Astrocyte (in vitro differentiated cells and primary cell): ENCODE data around the gene TSPAN4.

ENCODE experiments used
- CTCF ChIP-seq: IDR thresholded peaks from 2 replicates; pipeline ENCODE4 v1.5.1; 2011; ENCODE audit warnings: low read depth, mild to moderate bottlenecking, inconsistent platforms, low read length, moderate library complexity; ENCODE audit not compliant: insufficient read depth
- EZH2 ChIP-seq: IDR thresholded peaks from 2 replicates; pipeline ENCODE4 v1.6.1; 2012; ENCODE audit warnings: mild to moderate bottlenecking, low read length, inconsistent platforms; ENCODE audit not compliant: insufficient read depth

- no peak for TF ChIP-seq CTCF
- TF ChIP-seq EZH2, result no peak
These were observed 26.8 kb upstream of the TSPAN4 start for GRCh38 chr11:815675-816432.
